Measurements from ENCODE around the gene RBM11.

GRCh38 chr21:14265023-14265422 is 49.1 kb downstream of the RBM11 start:
- TF ChIP-seq, protein P1, sequence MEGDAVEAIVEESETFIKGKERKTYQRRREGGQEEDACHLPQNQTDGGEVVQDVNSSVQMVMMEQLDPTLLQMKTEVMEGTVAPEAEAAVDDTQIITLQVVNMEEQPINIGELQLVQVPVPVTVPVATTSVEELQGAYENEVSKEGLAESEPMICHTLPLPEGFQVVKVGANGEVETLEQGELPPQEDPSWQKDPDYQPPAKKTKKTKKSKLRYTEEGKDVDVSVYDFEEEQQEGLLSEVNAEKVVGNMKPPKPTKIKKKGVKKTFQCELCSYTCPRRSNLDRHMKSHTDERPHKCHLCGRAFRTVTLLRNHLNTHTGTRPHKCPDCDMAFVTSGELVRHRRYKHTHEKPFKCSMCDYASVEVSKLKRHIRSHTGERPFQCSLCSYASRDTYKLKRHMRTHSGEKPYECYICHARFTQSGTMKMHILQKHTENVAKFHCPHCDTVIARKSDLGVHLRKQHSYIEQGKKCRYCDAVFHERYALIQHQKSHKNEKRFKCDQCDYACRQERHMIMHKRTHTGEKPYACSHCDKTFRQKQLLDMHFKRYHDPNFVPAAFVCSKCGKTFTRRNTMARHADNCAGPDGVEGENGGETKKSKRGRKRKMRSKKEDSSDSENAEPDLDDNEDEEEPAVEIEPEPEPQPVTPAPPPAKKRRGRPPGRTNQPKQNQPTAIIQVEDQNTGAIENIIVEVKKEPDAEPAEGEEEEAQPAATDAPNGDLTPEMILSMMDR (IDR thresholded peaks at IDR 0.05; ENCODE audit: extremely low read depth in 1 of 2, insufficient read depth in 1 of 2, low read depth in 1 of 2, low read length in 2 of 2) = no peak
- no peak for TF ChIP-seq POLR2A (IDR thresholded peaks at IDR 0.05; ENCODE audit: low read depth, low read length)
